ENCODE measurements around the gene IQCB1. TPM values are rescaled to one million over a fixed set of nuclear protein-coding genes. Genes with fewer than 3 reads are reported as not detected.
"Not testable (repeated sequence)": the region's sequence is repeated elsewhere in the genome, so short reads cannot be mapped to it uniquely, and the experiment has no call there.

IQCB1 gene, protein sequence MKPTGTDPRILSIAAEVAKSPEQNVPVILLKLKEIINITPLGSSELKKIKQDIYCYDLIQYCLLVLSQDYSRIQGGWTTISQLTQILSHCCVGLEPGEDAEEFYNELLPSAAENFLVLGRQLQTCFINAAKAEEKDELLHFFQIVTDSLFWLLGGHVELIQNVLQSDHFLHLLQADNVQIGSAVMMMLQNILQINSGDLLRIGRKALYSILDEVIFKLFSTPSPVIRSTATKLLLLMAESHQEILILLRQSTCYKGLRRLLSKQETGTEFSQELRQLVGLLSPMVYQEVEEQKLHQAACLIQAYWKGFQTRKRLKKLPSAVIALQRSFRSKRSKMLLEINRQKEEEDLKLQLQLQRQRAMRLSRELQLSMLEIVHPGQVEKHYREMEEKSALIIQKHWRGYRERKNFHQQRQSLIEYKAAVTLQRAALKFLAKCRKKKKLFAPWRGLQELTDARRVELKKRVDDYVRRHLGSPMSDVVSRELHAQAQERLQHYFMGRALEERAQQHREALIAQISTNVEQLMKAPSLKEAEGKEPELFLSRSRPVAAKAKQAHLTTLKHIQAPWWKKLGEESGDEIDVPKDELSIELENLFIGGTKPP
- total RNA-seq (10 to 100 TPM in 1 of 4 donors, 1 to 10 TPM in 3; 8.9 to 10.2 (median 9.4) TPM), polyA plus RNA-seq (5.9 TPM)
- long read RNA-seq, donor 1, transcript IQCB1-201 (15 exons, 2,594 nt) = major isoform, 17 of 25 reads
- long read RNA-seq, donor 1, partial matches to known transcripts = 0 of 25 reads
- long read RNA-seq, donor 1, other reads (novel, unspliced or antisense) = 5 of 25 reads
- long read RNA-seq, donor 2, transcript IQCB1-201 (15 exons, 2,594 nt) = major isoform, 5 of 9 reads
- long read RNA-seq, donor 2, partial matches to known transcripts = 0 of 9 reads
- long read RNA-seq, donor 2, other reads (novel, unspliced or antisense) = 3 of 9 reads
- long read RNA-seq, donor 3, transcript IQCB1-201 (15 exons, 2,594 nt) = major isoform, 19 of 37 reads
- long read RNA-seq, donor 3, partial matches to known transcripts = 5 of 37 reads
- long read RNA-seq, donor 3, other reads (novel, unspliced or antisense) = 13 of 37 reads
- long read RNA-seq, donor 4, transcript IQCB1-201 (15 exons, 2,594 nt) = major isoform, 6 of 10 reads
- long read RNA-seq, donor 4, partial matches to known transcripts = 1 of 10 reads
- long read RNA-seq, donor 4, other reads (novel, unspliced or antisense) = 3 of 10 reads

DNA sequence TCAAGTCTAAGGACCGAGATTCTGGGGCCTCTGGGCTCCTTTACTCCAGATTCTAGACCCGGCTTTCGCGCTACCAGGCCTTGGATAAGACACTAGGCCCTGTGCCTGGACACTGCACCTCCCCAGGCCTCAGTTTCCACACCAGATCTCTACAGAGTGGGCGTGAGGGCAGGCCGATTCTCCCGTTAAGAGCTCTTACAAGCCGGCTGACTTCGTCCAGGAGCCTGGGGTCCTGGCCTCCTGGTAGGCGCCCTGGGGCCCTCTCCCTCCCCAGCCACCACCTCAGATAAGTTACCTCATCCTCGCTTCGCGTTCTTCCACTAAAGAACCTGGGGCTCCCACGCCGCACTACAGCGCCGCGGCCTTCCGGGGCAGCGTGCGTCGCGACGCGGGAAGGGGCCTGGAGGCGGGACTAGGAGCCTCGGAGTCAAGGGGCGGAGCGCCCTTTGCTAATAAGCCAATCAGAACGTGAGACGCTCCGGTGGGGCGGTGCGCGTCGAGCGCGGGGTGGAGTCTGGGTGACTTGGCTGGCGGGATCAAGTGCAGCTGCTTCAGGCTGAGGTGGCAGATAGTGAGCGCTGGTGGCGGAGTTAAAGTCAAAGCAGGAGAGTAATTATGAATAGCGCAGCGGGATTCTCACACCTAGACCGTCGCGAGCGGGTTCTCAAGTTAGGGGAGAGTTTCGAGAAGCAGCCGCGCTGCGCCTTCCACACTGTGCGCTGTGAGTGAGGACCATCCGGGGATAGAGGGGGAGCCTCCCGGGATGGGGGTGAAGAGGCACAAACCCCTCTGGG, at the start of gene IQCB1, which contains the start of gene EAF2:
Gene IQCB1, minus strand, starts transcription at position 390 of the 794 bp plus-strand sequence. CDS start 6,100 bp downstream, outside the sequence.
Gene EAF2, plus strand, starts transcription at position 539 of the 794 bp plus-strand sequence. Its CDS starts 77 bp downstream, at position 616.
- intact Hi-C loops (cut with DNase I) = no loop called here
- Histone ChIP-seq H3K4me1 (ENCODE audit: control insufficient read depth, insufficient read depth, low read length) (no peaks in the 10 kb centered on the region), H3K9me3 (ENCODE audit: control insufficient read depth, low read length) (no peaks in the 10 kb centered on the region), H3K27ac (ENCODE audit: low read length) (peak within 1 kb of the TSS; percentile 49), H3K27me3 (ENCODE audit: control insufficient read depth, insufficient read depth) (no peaks in the 10 kb centered on the region), H3K4me3 (ENCODE audit: low read length) (peak within 1 kb of the TSS; percentile 71)
- peak; percentile 95 to 99 (median 98) for DNase-seq
- ATAC-seq = peak; percentile 100
- WGBS = under 1% methylated on average over 54 of the region's 54 CpGs

- DNase-seq (no peak), ATAC-seq (no peak)
- Histone ChIP-seq H3K27ac (ENCODE audit: low read length) (no peak overlapping the region), H3K4me3 (ENCODE audit: low read length) (no peak overlapping the region), H3K27me3 (ENCODE audit: control insufficient read depth, insufficient read depth) (no peaks in the 10 kb centered on the region), H3K9me3 (ENCODE audit: control insufficient read depth, low read length) (no peaks in the 10 kb centered on the region), H3K4me1 (ENCODE audit: control insufficient read depth, insufficient read depth, low read length) (no peaks in the 10 kb centered on the region)
- WGBS = 24% methylated on average over 1 of the region's 1 CpG
- intact Hi-C loops (cut with DNase I) = no loop called here
These were observed 48.6 kb upstream of the IQCB1 start for GRCh38 chr3:121883507-121883906.

- Histone ChIP-seq H3K4me1 (ENCODE audit: control insufficient read depth, insufficient read depth, low read length) (no peaks in the 10 kb centered on the region), H3K9me3 (ENCODE audit: control insufficient read depth, low read length) (no peaks in the 10 kb centered on the region), H3K27me3 (ENCODE audit: control insufficient read depth, insufficient read depth) (no peaks in the 10 kb centered on the region), H3K4me3 (ENCODE audit: low read length) (no peak overlapping the region), H3K27ac (ENCODE audit: low read length) (no peak overlapping the region)
- ATAC-seq = no peak
- intact Hi-C loops (cut with DNase I) = no loop called here
- no peak for DNase-seq
- WGBS = 43% methylated on average over 1 of the region's 1 CpG
These were observed 43.6 kb upstream of the IQCB1 start for GRCh38 chr3:121878411-121878810.

DNA sequence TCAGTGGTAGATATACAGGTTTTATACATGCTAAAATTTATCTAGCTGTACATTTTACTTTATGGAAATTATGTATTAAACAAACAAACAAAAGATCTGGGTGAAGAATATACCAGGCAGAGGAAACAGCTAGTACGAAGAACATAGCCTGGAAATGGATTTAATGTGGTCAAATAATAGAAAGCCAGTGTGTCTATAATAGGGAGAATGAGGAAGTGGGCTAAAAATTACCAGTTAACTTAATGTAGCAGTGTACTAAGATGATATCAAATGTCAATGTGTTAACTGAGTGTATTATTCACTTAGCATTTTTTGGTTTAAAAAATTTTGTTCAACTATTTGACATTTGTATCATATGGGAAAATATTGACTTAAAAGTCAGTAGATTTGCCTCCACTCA, 36.6 kb upstream of the IQCB1 start:
- no peaks in the 10 kb centered on the region for H3K9me3 ChIP-seq (ENCODE audit: control insufficient read depth, low read length)
- intact Hi-C loops (cut with DNase I) = no loop called here
- 60% methylated on average over 1 of the region's 1 CpG for WGBS
- H3K27me3 ChIP-seq (ENCODE audit: control insufficient read depth, insufficient read depth) = no peaks in the 10 kb centered on the region
- no peaks in the 10 kb centered on the region for H3K4me1 ChIP-seq (ENCODE audit: control insufficient read depth, insufficient read depth, low read length)
- H3K4me3 ChIP-seq (ENCODE audit: low read length) = no peak overlapping the region
- H3K27ac ChIP-seq (ENCODE audit: low read length) = no peak overlapping the region
- DNase-seq (no peak), ATAC-seq (no peak)

- H3K27ac ChIP-seq (ENCODE audit: low read length) = no peak overlapping the region
- intact Hi-C loops (cut with DNase I) = no loop called here
- H3K9me3 ChIP-seq (ENCODE audit: control insufficient read depth, low read length) = no peaks in the 10 kb centered on the region
- H3K4me3 ChIP-seq (ENCODE audit: low read length) = no peak overlapping the region
- H3K27me3 ChIP-seq (ENCODE audit: control insufficient read depth, insufficient read depth) = no peaks in the 10 kb centered on the region
- ATAC-seq (no peak), DNase-seq (no peak)
- no peaks in the 10 kb centered on the region for H3K4me1 ChIP-seq (ENCODE audit: control insufficient read depth, insufficient read depth, low read length)
These were observed 35.9 kb upstream of the IQCB1 start for GRCh38 chr3:121870717-121871116.

- Histone ChIP-seq H3K27me3 (ENCODE audit: control insufficient read depth, insufficient read depth) (no peaks in the 10 kb centered on the region), H3K4me3 (ENCODE audit: low read length) (no peak overlapping the region), H3K4me1 (ENCODE audit: control insufficient read depth, insufficient read depth, low read length) (no peaks in the 10 kb centered on the region), H3K27ac (ENCODE audit: low read length) (no peak overlapping the region), H3K9me3 (ENCODE audit: control insufficient read depth, low read length) (no peaks in the 10 kb centered on the region)
- 85% methylated on average over 2 of the region's 2 CpGs for WGBS
- DNase-seq (no peak), ATAC-seq (no peak)
- intact Hi-C loops (cut with DNase I) = no loop called here
These were observed 34.9 kb upstream of the IQCB1 start for GRCh38 chr3:121869736-121870135.

DNA sequence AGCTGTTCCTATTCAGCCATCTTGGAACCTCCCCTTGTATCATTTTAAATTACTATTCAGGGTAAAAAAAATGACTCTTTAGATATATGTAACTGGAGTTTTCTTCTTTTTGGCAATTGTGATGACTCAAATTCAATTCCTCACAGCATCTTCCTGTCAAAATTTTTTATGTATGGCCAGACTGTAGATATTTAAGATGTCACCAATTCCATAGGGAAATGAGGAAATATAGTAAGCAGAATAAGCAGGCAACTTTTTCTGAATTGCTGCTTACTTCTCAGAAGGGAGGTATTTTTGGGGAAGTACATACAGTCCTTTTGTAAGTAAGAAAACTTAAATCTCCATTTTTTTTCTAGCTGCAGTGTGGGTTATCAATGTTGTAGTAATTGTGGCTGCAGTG, 28.9 kb upstream of the IQCB1 start:
- no peak for DNase-seq
- H3K27ac ChIP-seq (ENCODE audit: low read length) = no peak overlapping the region
- intact Hi-C loops (cut with DNase I) = no loop called here

GRCh38 chr3:121863247-121863646, 28.4 kb upstream of the IQCB1 start:
- H3K4me3 ChIP-seq (ENCODE audit: low read length); intact Hi-C loops (cut with DNase I); DNase-seq; ATAC-seq; H3K27me3 ChIP-seq (ENCODE audit: control insufficient read depth, insufficient read depth); H3K27ac ChIP-seq (ENCODE audit: low read length); H3K4me1 ChIP-seq (ENCODE audit: control insufficient read depth, insufficient read depth, low read length); H3K9me3 ChIP-seq (ENCODE audit: control insufficient read depth, low read length): not testable (repeated sequence)
- 97% methylated on average over 9 of the region's 9 CpGs for WGBS

More for the DNA sequence above, 28.9 kb upstream of the IQCB1 start:
- no peaks in the 10 kb centered on the region for H3K4me1 ChIP-seq (ENCODE audit: control insufficient read depth, insufficient read depth, low read length)
- no peak overlapping the region for H3K4me3 ChIP-seq (ENCODE audit: low read length)
- no peaks in the 10 kb centered on the region for H3K9me3 ChIP-seq (ENCODE audit: control insufficient read depth, low read length)
- no peaks in the 10 kb centered on the region for H3K27me3 ChIP-seq (ENCODE audit: control insufficient read depth, insufficient read depth)
- ATAC-seq = no peak

GRCh38 chr3:121857778-121858177, 22.9 kb upstream of the IQCB1 start:
- H3K4me3 ChIP-seq (ENCODE audit: low read length); H3K27me3 ChIP-seq (ENCODE audit: control insufficient read depth, insufficient read depth); intact Hi-C loops (cut with DNase I); ATAC-seq; DNase-seq; H3K4me1 ChIP-seq (ENCODE audit: control insufficient read depth, insufficient read depth, low read length); H3K9me3 ChIP-seq (ENCODE audit: control insufficient read depth, low read length); H3K27ac ChIP-seq (ENCODE audit: low read length): not testable (repeated sequence)
- 95% methylated on average over 4 of the region's 5 CpGs for WGBS

GRCh38 chr3:121855555-121855954, 20.7 kb upstream of the IQCB1 start:
- Histone ChIP-seq H3K27ac (ENCODE audit: low read length) (no peak overlapping the region), H3K27me3 (ENCODE audit: control insufficient read depth, insufficient read depth) (no peaks in the 10 kb centered on the region), H3K4me1 (ENCODE audit: control insufficient read depth, insufficient read depth, low read length) (no peaks in the 10 kb centered on the region), H3K4me3 (ENCODE audit: low read length) (no peak overlapping the region), H3K9me3 (ENCODE audit: control insufficient read depth, low read length) (no peaks in the 10 kb centered on the region)
- ATAC-seq (no peak), DNase-seq (no peak)
- WGBS = 38% methylated on average over 5 of the region's 5 CpGs
- intact Hi-C loops (cut with DNase I) = no loop called here
